Kidney epithelial cell (primary cell): Measurements from ENCODE around the gene FGF8. TPM values are rescaled to one million over a fixed set of nuclear protein-coding genes. Genes with fewer than 3 reads are reported as not detected.

ENCODE experiments used
- DNase-seq: peaks from one replicate; pipeline ENCODE4 v3.0.0-alpha.2; 2010; ENCODE audit warnings: low read depth
- H3K27me3 ChIP-seq: 2 replicates; pipeline ENCODE4 v1.6.0; 2011; ENCODE audit warnings: low read length; ENCODE audit not compliant: control insufficient read depth, insufficient read depth
- H3K36me3 ChIP-seq: 2 replicates; pipeline ENCODE4 v1.5.1; 2011; ENCODE audit warnings: low read length; ENCODE audit not compliant: control insufficient read depth, insufficient read depth
- H3K4me3 ChIP-seq: 2 replicates; pipeline ENCODE4 v1.5.1; 2011; ENCODE audit warnings: low read depth, mild to moderate bottlenecking, control low read depth, low read length
- total RNA-seq: library from RNA; depleted of rRNA; stranded (reverse); fragments of >200 nt; gene quantifications from 2 replicates; pipeline ENCODE4 v1.2.3, GENCODE V29; 2015
- TF ChIP-seq, protein P1 (sequence below): IDR thresholded peaks from 2 replicates; pipeline ENCODE4 v1.5.1; 2011; ENCODE audit warnings: mild to moderate bottlenecking, moderate library complexity, low read length, control low read depth, inconsistent platforms; ENCODE audit not compliant: insufficient read depth, poor library complexity, severe bottlenecking

The FGF8 gene
- total RNA-seq, 1 donor from 2014 or later, result not detected

DNA sequence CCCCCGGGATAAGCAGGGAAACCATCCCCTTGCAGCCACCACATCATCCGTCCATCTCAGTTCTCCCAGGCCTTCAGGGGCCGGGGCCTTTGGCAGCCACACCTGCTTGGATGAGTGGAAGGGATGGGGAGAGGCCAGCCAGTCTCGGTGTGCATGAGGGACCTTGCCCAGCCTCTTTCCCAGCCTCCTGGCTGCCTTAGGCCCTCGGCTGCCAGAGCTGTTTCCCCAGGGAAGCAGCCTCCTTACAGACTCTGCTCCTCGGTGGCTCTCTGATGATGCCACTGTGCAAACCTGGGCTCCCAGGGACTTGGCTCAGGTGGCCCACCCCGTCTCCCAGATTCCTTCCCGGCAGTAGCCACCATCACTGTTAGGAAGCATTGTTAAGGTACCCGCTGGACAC lies 14.7 kb downstream of the FGF8 start:
- Histone ChIP-seq H3K27me3 (peaks cover 34% of the 10 kb centered on the region), H3K4me3 (no peak overlapping the region), H3K36me3 (no peaks in the 10 kb centered on the region)
- TF ChIP-seq, protein P1, sequence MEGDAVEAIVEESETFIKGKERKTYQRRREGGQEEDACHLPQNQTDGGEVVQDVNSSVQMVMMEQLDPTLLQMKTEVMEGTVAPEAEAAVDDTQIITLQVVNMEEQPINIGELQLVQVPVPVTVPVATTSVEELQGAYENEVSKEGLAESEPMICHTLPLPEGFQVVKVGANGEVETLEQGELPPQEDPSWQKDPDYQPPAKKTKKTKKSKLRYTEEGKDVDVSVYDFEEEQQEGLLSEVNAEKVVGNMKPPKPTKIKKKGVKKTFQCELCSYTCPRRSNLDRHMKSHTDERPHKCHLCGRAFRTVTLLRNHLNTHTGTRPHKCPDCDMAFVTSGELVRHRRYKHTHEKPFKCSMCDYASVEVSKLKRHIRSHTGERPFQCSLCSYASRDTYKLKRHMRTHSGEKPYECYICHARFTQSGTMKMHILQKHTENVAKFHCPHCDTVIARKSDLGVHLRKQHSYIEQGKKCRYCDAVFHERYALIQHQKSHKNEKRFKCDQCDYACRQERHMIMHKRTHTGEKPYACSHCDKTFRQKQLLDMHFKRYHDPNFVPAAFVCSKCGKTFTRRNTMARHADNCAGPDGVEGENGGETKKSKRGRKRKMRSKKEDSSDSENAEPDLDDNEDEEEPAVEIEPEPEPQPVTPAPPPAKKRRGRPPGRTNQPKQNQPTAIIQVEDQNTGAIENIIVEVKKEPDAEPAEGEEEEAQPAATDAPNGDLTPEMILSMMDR, result no peak
- no peak for DNase-seq

DNA sequence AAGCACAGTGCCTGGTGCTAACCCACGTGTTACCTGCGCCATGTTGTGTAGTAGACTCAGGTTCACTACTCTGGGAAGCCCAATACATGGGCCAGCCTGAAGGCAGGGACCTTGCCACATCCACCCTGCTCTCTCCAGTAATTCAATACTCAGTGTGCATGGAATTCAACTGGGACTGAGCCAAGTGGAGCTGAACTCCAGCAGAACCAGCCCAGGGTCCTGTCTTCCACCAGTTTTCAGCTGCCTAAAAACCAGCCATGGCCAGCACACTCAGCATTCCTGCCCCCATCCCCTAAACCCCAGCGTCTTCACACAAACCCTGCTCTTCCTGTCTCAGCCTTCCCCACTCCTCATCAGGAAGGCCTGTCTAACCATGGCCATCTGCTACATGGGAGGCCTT lies 15.4 kb downstream of the FGF8 start:
- Histone ChIP-seq H3K36me3 (no peaks in the 10 kb centered on the region), H3K27me3 (peaks cover 33% of the 10 kb centered on the region), H3K4me3 (no peak overlapping the region)
- TF ChIP-seq, protein P1, result no peak
- no peak for DNase-seq

DNA sequence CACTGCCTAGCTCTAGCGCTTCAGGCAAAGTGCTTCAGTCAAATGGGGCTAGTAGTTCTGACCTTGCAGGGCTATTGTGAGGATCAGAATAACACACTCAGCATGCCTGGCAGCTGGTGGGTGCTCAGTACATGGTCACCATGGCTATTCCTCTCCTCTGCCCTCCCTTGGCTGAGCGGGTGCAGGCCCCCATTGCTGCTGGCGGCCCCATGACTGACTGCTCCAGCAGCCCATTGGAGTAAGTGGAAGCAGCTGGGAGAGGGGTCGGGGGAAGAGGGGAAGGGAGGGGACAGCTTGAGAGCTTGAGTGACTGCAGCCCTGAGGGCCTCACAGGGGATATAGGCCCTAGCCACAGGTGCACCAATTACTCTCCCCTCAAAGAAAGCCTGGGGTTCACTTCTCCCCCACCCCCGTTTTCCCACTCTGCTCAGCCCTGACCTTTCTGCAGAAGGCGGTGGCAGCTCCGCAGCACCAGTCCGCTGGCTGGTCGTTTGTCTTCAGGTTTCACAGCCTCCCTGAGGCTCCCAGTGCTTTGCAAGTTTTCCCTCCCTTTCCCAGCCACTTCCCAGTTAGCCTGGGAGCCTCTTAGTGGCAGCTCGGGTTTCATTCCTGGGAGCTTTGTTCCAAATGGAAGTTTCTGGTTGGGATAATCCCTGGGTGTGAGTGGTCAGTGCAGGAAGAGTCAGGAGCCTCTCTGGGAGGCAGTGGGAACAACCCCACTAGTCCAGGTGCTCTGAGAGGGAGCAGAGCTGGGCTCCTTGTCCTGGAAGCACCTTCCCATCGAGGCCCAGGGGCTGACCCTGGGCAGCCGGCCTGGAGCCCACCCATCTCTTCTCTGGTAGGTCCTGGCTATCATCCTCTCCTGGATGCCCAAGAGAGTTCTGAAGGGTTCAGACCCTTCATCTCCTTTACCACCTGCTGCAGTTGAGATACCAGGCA lies 16.3 kb downstream of the FGF8 start:
- H3K27me3 ChIP-seq, result peaks cover 29% of the 10 kb centered on the region
- H3K4me3 ChIP-seq, result no peak overlapping the region
- TF ChIP-seq, protein P1, result no peak
- no peak for DNase-seq
- no peaks in the 10 kb centered on the region for H3K36me3 ChIP-seq

DNA sequence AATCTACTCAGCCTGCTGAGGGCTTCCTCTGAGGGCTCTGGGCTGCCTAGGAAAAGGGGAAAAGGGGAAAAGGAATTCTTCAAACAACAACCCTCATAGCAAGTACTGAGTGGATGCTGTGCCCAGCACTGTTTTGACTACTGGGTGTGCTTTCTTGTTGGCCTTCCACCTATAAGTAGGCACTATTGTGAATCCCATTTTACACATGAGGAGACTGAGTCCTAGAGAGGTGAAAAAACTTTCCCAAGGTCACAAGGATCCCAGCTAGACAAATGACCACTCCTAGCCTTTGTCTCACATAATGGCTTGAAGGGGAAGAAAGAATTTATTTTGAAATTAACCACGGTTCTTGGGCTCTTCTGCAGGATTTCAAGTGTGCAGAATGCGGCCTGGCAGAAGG lies 17.1 kb downstream of the FGF8 start:
- Histone ChIP-seq H3K27me3 (peaks cover 29% of the 10 kb centered on the region), H3K36me3 (no peaks in the 10 kb centered on the region), H3K4me3 (no peak overlapping the region)
- TF ChIP-seq, protein P1, result no peak
- DNase-seq, result no peak

DNA sequence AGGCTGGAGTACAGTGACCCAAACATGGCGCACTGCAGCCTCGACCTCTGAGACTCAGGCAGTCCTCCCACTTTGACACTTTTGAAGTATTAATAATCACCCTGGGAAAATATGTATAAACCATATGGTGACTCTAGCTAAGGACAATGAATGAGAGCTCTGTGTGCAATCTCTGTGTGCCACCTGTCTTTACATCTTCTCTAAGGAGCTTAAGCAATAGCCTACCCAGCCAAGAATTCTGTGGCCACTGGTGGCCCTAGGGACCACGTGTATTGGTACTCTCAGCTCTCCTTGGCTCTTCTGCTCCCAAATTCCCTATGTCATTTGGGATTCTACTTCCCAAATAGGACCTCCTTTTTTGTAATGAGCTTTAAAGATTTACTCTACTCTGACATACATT lies 23.7 kb downstream of the FGF8 start:
- TF ChIP-seq, protein P1, result no peak
- peaks cover 2% of the 10 kb centered on the region for H3K27me3 ChIP-seq
- no peak overlapping the region for H3K4me3 ChIP-seq
- DNase-seq, result no peak
- H3K36me3 ChIP-seq, result no peaks in the 10 kb centered on the region
